T-helper 22 cell (primary cell): ENCODE measurements around the gene ARHGAP22.
"Not testable (repeated sequence)": the region's sequence is repeated elsewhere in the genome, so short reads cannot be mapped to it uniquely, and the experiment has no call there.

ENCODE experiments used
- DNase-seq: peaks from one replicate; pipeline ENCODE4 v3.0.0-alpha.2; 2020; ENCODE audit warnings: low read depth

The ARHGAP22 gene

GRCh38 chr10:48604991-48605508 lies at the start of gene ARHGAP22:
TSS of gene ARHGAP22 (minus strand) at chr10:48605073. CDS start at chr10:48604796, 277 bp downstream.
- no peak for DNase-seq

- no peak for DNase-seq
These were observed 49.2 kb upstream of the ARHGAP22 start for GRCh38 chr10:48653944-48654698.

GRCh38 chr10:48653347-48653746 lies 48.5 kb upstream of the ARHGAP22 start:
- no peak for DNase-seq

- no peak for DNase-seq
These were observed 47.5 kb upstream of the ARHGAP22 start for GRCh38 chr10:48652344-48652743.

GRCh38 chr10:48651839-48652238 lies 47.0 kb upstream of the ARHGAP22 start:
- no peak for DNase-seq

GRCh38 chr10:48651293-48651692 lies 46.4 kb upstream of the ARHGAP22 start:
- no peak for DNase-seq

- no peak for DNase-seq
These were observed 44.6 kb upstream of the ARHGAP22 start for GRCh38 chr10:48649349-48649944.

- DNase-seq = no peak
These were observed 43.5 kb upstream of the ARHGAP22 start for GRCh38 chr10:48648172-48648942.

GRCh38 chr10:48647073-48647472 lies 42.2 kb upstream of the ARHGAP22 start:
- DNase-seq = not testable (repeated sequence)

- DNase-seq = no peak
These were observed 40.7 kb upstream of the ARHGAP22 start for GRCh38 chr10:48645600-48645999.

GRCh38 chr10:48641099-48641690 lies 36.3 kb upstream of the ARHGAP22 start:
- not testable (repeated sequence) for DNase-seq

GRCh38 chr10:48640326-48640725 lies 35.5 kb upstream of the ARHGAP22 start:
- no peak for DNase-seq

- DNase-seq = no peak
These were observed 34.8 kb upstream of the ARHGAP22 start for GRCh38 chr10:48639632-48640031.

GRCh38 chr10:48638739-48639527 lies 34.1 kb upstream of the ARHGAP22 start:
- DNase-seq = no peak

- DNase-seq = no peak
These were observed 33.3 kb upstream of the ARHGAP22 start for GRCh38 chr10:48638158-48638557.

GRCh38 chr10:48636901-48637300 lies 32.0 kb upstream of the ARHGAP22 start:
- no peak for DNase-seq

GRCh38 chr10:48636231-48636630 lies 31.4 kb upstream of the ARHGAP22 start:
- no peak for DNase-seq

GRCh38 chr10:48634984-48635557 lies 30.2 kb upstream of the ARHGAP22 start:
- no peak for DNase-seq

- DNase-seq = no peak
These were observed 29.5 kb upstream of the ARHGAP22 start for GRCh38 chr10:48634198-48634983.
